Duodenal mucosa (tissue), 2 donors: Measurements from ENCODE around the gene RIMBP2.

Experiments
- H3K27ac ChIP-seq: one replicate; pipeline ENCODE4 v1.7.0; 2013; ENCODE audit warnings: low read depth, low read length
- H3K27me3 ChIP-seq, 2 donors: one replicate each; pipeline ENCODE4 v1.7.0; 2013; ENCODE audit warnings: low read length in 2 of 2, control low read depth in 1 of 2; ENCODE audit not compliant: insufficient read depth in 2 of 2, control insufficient read depth in 1 of 2
- H3K36me3 ChIP-seq, 2 donors: one replicate each; pipeline ENCODE4 v1.7.0; 2013; ENCODE audit warnings: low read length in 2 of 2, control low read depth in 1 of 2; ENCODE audit not compliant: insufficient read depth in 2 of 2, control insufficient read depth in 1 of 2
- H3K4me1 ChIP-seq, 2 donors: one replicate each; pipeline ENCODE4 v1.7.0; 2013; ENCODE audit warnings: low read length in 2 of 2, control low read depth in 1 of 2; ENCODE audit not compliant: insufficient read depth in 2 of 2, control insufficient read depth in 1 of 2
- H3K4me3 ChIP-seq, 2 donors: one replicate each; pipeline ENCODE4 v1.7.0; 2013; ENCODE audit warnings: low read length in 2 of 2, low read depth in 1 of 2
- H3K9ac ChIP-seq, 2 donors: one replicate each; pipeline ENCODE4 v1.7.0; 2013; ENCODE audit warnings: low read length in 2 of 2, low read depth in 1 of 2
- H3K9me3 ChIP-seq, 2 donors: one replicate each; pipeline ENCODE4 v1.7.0; 2013; ENCODE audit warnings: low read length in 2 of 2, control low read depth in 1 of 2; ENCODE audit not compliant: control insufficient read depth in 1 of 2

Gene RIMBP2

DNA sequence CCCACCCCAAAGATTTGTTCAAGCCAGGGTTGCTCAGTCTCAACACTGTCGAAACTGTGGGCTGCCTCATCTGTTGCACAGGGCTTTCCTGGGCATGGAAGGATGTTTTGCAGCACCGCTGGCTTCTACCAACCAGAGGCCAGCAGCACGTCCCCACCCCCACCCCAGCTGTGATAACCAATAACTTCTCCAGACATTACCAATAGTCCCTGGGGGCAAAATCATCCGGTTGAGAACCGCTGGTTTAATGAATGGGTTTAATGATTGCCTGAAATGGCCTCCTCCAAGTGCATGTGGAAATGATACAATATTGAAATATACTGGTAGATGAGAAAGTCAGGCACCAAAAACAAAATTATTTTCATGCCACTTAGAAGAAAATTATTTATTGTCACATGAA is 44.5 kb downstream of the RIMBP2 start:
- Histone ChIP-seq H3K27ac (no peak overlapping the region), H3K9ac (no peak overlapping the region), H3K9me3 (peaks cover 0 to 8% of the 10 kb centered on the region in 2 donors), H3K36me3 (no peaks in the 10 kb centered on the region), H3K4me1 (no peaks in the 10 kb centered on the region), H3K4me3 (no peak overlapping the region), H3K27me3 (no peaks in the 10 kb centered on the region)

DNA sequence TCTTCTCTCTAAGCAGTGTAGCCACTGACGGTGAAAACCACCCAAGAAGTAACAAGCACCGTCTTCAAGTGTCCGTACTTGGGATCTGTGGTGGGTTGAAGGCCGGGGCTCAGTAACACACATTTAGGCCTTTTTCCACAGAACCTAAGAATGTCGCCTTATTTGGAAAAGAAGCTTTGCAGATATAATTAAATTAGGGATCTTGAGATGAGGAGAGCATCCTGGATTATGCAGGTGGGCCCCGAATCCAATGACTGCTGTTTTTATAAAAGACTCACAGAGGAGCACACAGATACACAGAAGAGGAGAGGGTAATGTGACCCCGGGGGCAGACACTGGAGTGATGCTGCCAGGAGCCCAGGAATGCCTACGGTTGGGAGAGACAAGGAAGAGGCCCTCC is 46.3 kb downstream of the RIMBP2 start:
- no peak overlapping the region for H3K9ac ChIP-seq
- no peak overlapping the region for H3K4me3 ChIP-seq
- no peaks in the 10 kb centered on the region for H3K27me3 ChIP-seq
- no peak overlapping the region for H3K27ac ChIP-seq
- peaks cover 0 to 8% of the 10 kb centered on the region in 2 donors for H3K9me3 ChIP-seq
- H3K36me3 ChIP-seq: no peaks in the 10 kb centered on the region
- no peaks in the 10 kb centered on the region for H3K4me1 ChIP-seq

DNA sequence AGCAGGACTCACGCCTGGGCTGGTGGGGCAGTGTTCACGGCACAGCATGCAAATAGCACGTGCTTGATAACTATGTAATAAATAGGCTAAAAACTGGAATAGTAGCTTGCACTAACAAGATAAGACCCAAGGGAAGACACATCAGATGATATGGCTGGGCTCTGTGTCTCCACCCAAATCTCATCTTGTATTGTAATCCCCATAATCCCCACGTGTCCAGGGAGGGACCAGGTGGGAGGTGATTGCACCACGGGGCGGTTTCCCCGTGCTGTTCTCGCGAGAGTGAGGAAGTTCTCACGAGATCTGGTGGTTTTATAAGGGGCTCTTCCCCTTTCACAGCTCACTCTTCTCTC is 46.9 kb downstream of the RIMBP2 start:
- no peaks in the 10 kb centered on the region for H3K27me3 ChIP-seq
- no peaks in the 10 kb centered on the region for H3K36me3 ChIP-seq
- H3K27ac ChIP-seq: no peak overlapping the region
- H3K4me1 ChIP-seq: no peaks in the 10 kb centered on the region
- no peak overlapping the region for H3K4me3 ChIP-seq
- no peak overlapping the region for H3K9ac ChIP-seq
- H3K9me3 ChIP-seq: peaks cover 0 to 8% of the 10 kb centered on the region in 2 donors

DNA sequence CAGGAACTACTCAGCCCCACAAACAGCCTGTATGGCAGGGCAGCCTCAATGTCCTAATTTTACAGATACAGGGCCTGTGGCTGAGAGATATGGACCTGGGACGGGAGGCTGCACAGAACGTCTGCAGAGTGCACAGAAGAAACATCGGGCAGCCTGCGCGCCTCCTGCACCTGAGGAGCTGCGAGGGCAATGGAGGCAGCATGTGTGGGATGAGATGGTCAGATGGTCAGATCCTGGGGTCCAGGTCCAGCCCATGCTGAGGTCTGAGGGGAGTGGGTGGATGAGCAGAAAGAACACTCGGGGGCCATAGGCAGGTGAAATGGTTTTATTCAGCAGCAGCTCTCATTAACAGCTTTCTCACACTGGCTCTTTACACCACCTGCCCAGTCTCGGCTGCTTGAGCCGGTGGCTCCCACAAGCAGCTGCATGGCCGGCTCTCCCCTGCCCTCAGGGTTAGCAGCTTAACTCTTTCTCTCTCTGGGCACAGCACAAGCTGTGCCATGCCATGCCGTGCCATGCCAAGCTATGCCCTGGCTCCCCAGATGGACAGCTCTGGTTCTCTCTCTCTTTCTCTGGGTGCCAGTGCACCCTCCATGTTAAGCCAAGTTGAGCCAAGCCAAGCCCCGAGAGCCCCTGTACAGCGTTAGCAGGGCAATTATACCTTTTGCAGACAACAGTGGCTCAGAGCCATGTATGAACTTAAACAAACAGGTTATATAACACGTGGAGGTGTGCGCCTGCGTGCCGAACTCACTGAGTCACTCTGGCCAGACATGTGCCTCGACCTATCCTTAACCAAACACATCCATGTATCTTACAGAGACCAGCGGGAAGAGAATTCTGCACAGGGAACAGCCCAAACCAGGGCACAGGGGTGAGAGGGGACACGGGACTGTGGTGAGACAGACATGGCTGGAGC is 47.6 kb downstream of the RIMBP2 start:
- Histone ChIP-seq H3K27me3 (no peaks in the 10 kb centered on the region), H3K4me1 (no peaks in the 10 kb centered on the region), H3K36me3 (no peaks in the 10 kb centered on the region), H3K9ac (no peak overlapping the region), H3K9me3 (peaks cover 0 to 8% of the 10 kb centered on the region in 2 donors), H3K4me3 (no peak overlapping the region), H3K27ac (no peak overlapping the region)

DNA sequence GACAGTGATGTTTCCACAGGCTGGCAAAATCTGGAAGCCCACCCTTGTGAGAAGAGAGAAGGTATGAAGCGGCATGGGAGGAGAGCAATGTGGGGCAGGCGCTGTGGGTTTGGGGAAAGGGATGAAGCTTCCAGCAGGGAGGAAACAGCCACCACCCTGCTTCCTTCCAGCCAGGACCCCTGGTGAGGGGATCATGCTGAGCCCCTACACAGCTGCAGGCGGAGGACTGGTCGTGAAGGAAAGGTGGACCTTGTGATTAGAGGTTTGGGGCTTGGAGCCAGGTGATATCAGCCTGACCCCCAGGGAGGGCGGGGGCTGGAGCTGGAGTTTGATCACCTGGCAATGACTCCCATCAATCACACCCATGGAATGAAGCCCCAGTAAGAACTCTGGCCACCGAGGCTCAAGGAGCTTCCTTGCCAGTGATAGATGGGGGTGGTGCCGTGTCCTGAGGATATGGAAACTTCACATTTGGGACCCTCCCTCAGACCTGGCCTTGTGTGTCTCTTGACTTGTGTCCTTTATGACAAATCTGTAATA is 48.6 kb downstream of the RIMBP2 start:
- H3K9me3 ChIP-seq: peaks cover 0 to 8% of the 10 kb centered on the region in 2 donors

DNA sequence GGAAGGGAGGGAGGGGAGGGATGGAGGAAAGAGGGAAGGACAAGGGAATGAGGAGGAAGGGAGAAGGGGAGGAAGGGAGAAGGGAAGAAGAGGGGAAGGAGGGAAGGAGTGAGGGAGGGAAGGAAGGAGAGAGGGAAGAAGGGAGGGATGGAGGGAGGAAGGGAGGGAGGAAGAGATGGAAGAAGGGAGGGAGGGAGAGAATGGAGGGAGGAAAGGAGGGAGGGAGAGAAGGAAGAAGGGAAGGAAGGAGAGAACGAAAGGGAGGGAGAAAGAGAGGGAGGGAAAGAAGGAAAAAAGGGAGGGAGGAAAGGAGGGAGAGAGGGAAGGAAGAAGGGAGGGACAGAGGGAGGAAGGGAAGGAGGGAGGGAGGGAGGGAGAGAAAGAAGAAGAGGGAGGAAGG is 49.5 kb downstream of the RIMBP2 start:
- no peaks in the 10 kb centered on the region for H3K36me3 ChIP-seq
- no peak overlapping the region for H3K9ac ChIP-seq
- no peaks in the 10 kb centered on the region for H3K27me3 ChIP-seq
- no peaks in the 10 kb centered on the region for H3K4me1 ChIP-seq
- H3K4me3 ChIP-seq: no peak overlapping the region
- peaks cover 0 to 8% of the 10 kb centered on the region in 2 donors for H3K9me3 ChIP-seq
- no peak overlapping the region for H3K27ac ChIP-seq

More for the DNA sequence above, 48.6 kb downstream of the RIMBP2 start:
- Histone ChIP-seq H3K9ac (no peak overlapping the region), H3K27me3 (no peaks in the 10 kb centered on the region), H3K36me3 (no peaks in the 10 kb centered on the region), H3K27ac (no peak overlapping the region), H3K4me1 (no peaks in the 10 kb centered on the region), H3K4me3 (no peak overlapping the region)

DNA sequence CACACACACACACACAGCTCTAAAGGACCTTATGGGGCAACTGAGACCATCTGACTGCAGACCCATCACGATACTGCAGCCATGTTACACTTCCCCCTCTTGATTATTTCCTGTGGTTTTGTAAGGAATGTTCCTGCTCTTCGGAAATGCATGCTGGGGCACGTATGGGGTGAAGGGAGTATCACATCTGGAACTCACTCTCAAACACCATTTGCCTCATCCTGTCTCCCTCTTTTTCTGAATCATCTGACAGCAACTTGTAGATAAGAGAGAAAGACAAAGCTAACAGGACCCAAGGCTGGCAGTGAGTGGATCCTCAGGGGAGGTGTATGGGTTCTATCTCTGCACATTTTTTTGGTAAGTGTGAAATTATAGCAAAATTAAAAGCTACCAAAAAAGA is 50.3 kb downstream of the RIMBP2 start:
- H3K36me3 ChIP-seq: no peaks in the 10 kb centered on the region
- H3K9ac ChIP-seq: no peak overlapping the region
- no peaks in the 10 kb centered on the region for H3K27me3 ChIP-seq
- no peak overlapping the region for H3K27ac ChIP-seq
- H3K4me3 ChIP-seq: no peak overlapping the region
- H3K9me3 ChIP-seq: peaks cover 0 to 8% of the 10 kb centered on the region in 2 donors
- H3K4me1 ChIP-seq: no peaks in the 10 kb centered on the region

DNA sequence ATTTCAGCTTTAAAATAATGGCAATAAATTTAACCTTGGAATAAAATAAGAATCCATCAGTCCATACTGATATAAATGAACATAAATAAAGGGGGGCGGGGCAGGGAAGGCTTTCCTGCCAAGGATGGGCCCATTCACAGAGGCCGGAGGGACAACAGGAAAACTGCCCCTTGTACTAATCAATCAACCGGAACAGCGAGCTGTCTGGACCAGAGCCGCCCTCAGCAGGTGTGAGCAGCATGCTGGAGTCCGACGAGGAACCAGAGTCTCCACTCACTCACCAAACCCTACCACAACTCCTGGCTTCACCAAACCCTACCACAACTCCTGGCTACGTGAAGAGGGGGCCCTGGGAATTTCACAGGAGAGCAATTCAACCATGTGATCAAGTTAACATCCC is 51.3 kb downstream of the RIMBP2 start:
- Histone ChIP-seq H3K27me3 (no peaks in the 10 kb centered on the region), H3K27ac (no peak overlapping the region), H3K36me3 (no peaks in the 10 kb centered on the region), H3K9ac (no peak overlapping the region), H3K9me3 (peaks cover 0 to 8% of the 10 kb centered on the region in 2 donors), H3K4me3 (no peak overlapping the region), H3K4me1 (no peaks in the 10 kb centered on the region)

DNA sequence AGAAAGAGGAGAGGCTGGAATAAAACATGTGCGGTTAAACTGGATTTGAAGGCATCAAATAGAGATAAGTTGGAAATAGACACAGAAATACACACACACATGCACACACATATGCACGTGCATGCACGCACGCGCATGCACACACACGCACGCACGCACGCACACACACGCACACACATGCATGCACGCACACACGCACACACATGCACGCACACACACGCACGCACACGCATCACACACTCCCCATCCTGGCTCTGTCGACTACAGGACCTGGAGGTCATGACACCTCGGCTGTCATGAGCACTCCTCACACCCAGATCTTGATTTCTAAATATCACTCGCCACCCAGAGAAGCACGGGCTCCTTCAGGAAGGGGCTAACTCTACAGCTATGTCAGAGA is 51.8 kb downstream of the RIMBP2 start:
- no peaks in the 10 kb centered on the region for H3K27me3 ChIP-seq
- no peak overlapping the region for H3K27ac ChIP-seq
- H3K9me3 ChIP-seq: peaks cover 0 to 8% of the 10 kb centered on the region in 2 donors
- H3K4me1 ChIP-seq: no peaks in the 10 kb centered on the region
- H3K9ac ChIP-seq: no peak overlapping the region
- H3K4me3 ChIP-seq: no peak overlapping the region
- H3K36me3 ChIP-seq: no peaks in the 10 kb centered on the region

DNA sequence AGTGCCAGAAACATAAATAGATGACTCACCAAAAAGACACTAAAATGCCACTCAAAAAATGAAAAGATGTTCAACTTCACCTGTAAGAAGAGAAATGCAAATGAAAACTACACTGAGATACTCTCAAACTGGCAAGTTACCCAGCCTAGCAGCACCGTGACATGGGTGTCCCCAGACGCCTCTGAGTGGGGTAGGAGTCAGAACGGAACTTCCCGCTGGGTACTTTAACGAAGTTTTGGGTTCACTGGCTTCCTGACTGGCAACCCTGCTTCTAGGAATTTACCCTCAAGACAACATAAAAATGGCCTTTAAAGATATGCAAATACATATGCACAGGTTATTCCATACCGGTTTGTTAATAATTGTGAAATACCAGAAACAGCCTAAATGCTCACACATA is 52.6 kb downstream of the RIMBP2 start:
- H3K4me3 ChIP-seq: no peak overlapping the region
- peaks cover 0 to 8% of the 10 kb centered on the region in 2 donors for H3K9me3 ChIP-seq
- H3K27me3 ChIP-seq: no peaks in the 10 kb centered on the region
- H3K4me1 ChIP-seq: no peaks in the 10 kb centered on the region
- no peak overlapping the region for H3K27ac ChIP-seq
- H3K9ac ChIP-seq: no peak overlapping the region
- no peaks in the 10 kb centered on the region for H3K36me3 ChIP-seq
